ENCODE data around the gene TK2. TPM values are rescaled to one million over a fixed set of nuclear protein-coding genes. Genes with fewer than 3 reads are reported as not detected.

The TK2 gene
- total RNA-seq, 1 experiment from 2014 or later, result 23.6 TPM

- in situ Hi-C loops (cut with HindIII; ENCODE audit: low pct_unique_long_range_greater_than_20kb, low sequenced_read_pairs), result no loop called here
- no peak for DNase-seq (ENCODE audit: low read depth, low spot score)
These were observed 54.5 kb downstream of the TK2 start for GRCh38 chr16:66495440-66495839.

- in situ Hi-C loops (cut with HindIII; ENCODE audit: low pct_unique_long_range_greater_than_20kb, low sequenced_read_pairs), result no loop called here
- no peak for DNase-seq (ENCODE audit: low read depth, low spot score)
These were observed 55.0 kb downstream of the TK2 start for GRCh38 chr16:66494916-66495315.

- DNase-seq (ENCODE audit: low read depth, low spot score), result no peak
- in situ Hi-C loops (cut with HindIII; ENCODE audit: low pct_unique_long_range_greater_than_20kb, low sequenced_read_pairs), result no loop called here
These were observed 56.2 kb downstream of the TK2 start for GRCh38 chr16:66493490-66494401.

- DNase-seq (ENCODE audit: low read depth, low spot score), result no peak
- in situ Hi-C loops (cut with HindIII; ENCODE audit: low pct_unique_long_range_greater_than_20kb, low sequenced_read_pairs), result no loop called here
These were observed 58.2 kb downstream of the TK2 start for GRCh38 chr16:66491716-66492064.

GRCh38 chr16:66490774-66491715 is 58.9 kb downstream of the TK2 start:
- in situ Hi-C loops (cut with HindIII; ENCODE audit: low pct_unique_long_range_greater_than_20kb, low sequenced_read_pairs), result no loop called here

GRCh38 chr16:66489818-66490217 is 60.1 kb downstream of the TK2 start:
- DNase-seq (ENCODE audit: low read depth, low spot score), result no peak
- in situ Hi-C loops (cut with HindIII; ENCODE audit: low pct_unique_long_range_greater_than_20kb, low sequenced_read_pairs), result no loop called here

More at GRCh38 chr16:66490774-66491715, 58.9 kb downstream of the TK2 start:
- DNase-seq (ENCODE audit: low read depth, low spot score), result no peak

- no peak for DNase-seq (ENCODE audit: low read depth, low spot score)
- in situ Hi-C loops (cut with HindIII; ENCODE audit: low pct_unique_long_range_greater_than_20kb, low sequenced_read_pairs), result no loop called here
These were observed 60.5 kb downstream of the TK2 start for GRCh38 chr16:66489385-66489784.

GRCh38 chr16:66488505-66488904 is 61.4 kb downstream of the TK2 start:
- DNase-seq (ENCODE audit: low read depth, low spot score), result no peak
- in situ Hi-C loops (cut with HindIII; ENCODE audit: low pct_unique_long_range_greater_than_20kb, low sequenced_read_pairs), result no loop called here

- DNase-seq (ENCODE audit: low read depth, low spot score), result no peak
- in situ Hi-C loops (cut with HindIII; ENCODE audit: low pct_unique_long_range_greater_than_20kb, low sequenced_read_pairs), result no loop called here
These were observed 62.2 kb downstream of the TK2 start for GRCh38 chr16:66487580-66488275.

- in situ Hi-C loops (cut with HindIII; ENCODE audit: low pct_unique_long_range_greater_than_20kb, low sequenced_read_pairs), result no loop called here
- no peak for DNase-seq (ENCODE audit: low read depth, low spot score)
These were observed 62.9 kb downstream of the TK2 start for GRCh38 chr16:66486773-66487579.

- in situ Hi-C loops (cut with HindIII; ENCODE audit: low pct_unique_long_range_greater_than_20kb, low sequenced_read_pairs), result no loop called here
- no peak for DNase-seq (ENCODE audit: low read depth, low spot score)
These were observed 63.6 kb downstream of the TK2 start for GRCh38 chr16:66486199-66486772.

GRCh38 chr16:66485376-66485775 is 64.5 kb downstream of the TK2 start:
- no peak for DNase-seq (ENCODE audit: low read depth, low spot score)
- in situ Hi-C loops (cut with HindIII; ENCODE audit: low pct_unique_long_range_greater_than_20kb, low sequenced_read_pairs), result no loop called here

GRCh38 chr16:66484453-66485213 is 65.3 kb downstream of the TK2 start:
- peak; percentile 30 for DNase-seq (ENCODE audit: low read depth, low spot score)
- in situ Hi-C loops (cut with HindIII; ENCODE audit: low pct_unique_long_range_greater_than_20kb, low sequenced_read_pairs), result no loop called here

GRCh38 chr16:66483689-66484452 is 66.1 kb downstream of the TK2 start:
- DNase-seq (ENCODE audit: low read depth, low spot score), result peak; percentile 79
- in situ Hi-C loops (cut with HindIII; ENCODE audit: low pct_unique_long_range_greater_than_20kb, low sequenced_read_pairs), result no loop called here

- no peak for DNase-seq (ENCODE audit: low read depth, low spot score)
- in situ Hi-C loops (cut with HindIII; ENCODE audit: low pct_unique_long_range_greater_than_20kb, low sequenced_read_pairs), result no loop called here
These were observed 68.0 kb downstream of the TK2 start for GRCh38 chr16:66481943-66482390.

All from SK-MEL-5 (cell line).